Measurements from ENCODE around the gene PAK5.

DNA sequence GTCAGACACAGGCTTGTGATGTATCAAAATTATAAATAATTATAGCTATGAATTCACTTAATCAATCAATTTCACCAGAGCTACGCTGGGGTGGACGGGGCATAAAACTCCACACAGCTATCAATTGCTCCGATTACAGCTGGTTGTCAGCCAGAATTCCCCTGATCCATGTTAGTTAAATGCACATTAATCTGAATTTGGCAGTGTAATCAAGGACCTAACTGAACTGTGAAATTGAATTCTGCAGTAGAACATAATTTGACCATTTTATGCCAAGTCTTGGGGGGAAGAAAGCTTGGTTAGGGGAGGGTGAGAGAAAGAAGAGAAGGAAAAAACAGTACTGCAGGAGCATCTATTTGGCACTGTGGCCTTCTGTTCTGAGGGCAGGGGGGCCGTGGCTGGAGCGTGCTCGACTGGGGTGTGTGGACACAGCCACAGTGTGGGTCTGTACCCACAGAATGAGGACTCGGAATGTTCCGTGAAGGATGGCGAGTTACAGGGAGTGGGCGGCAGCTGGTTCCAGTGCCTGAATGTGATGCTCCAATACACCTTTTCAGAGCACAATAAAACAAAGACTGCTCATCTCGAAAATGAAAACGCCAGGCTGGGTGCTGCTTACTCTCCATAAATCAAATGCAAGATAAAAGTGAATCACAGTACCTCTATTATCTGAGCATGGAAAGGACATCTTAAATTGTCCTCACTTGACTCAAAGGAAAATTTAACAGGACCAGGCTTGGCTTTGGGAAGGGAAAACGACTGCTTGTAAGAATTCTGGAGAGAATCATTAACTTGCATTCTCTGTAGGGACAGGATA is 265.3 kb downstream of the PAK5 start:
- TF ChIP-seq, protein P1, sequence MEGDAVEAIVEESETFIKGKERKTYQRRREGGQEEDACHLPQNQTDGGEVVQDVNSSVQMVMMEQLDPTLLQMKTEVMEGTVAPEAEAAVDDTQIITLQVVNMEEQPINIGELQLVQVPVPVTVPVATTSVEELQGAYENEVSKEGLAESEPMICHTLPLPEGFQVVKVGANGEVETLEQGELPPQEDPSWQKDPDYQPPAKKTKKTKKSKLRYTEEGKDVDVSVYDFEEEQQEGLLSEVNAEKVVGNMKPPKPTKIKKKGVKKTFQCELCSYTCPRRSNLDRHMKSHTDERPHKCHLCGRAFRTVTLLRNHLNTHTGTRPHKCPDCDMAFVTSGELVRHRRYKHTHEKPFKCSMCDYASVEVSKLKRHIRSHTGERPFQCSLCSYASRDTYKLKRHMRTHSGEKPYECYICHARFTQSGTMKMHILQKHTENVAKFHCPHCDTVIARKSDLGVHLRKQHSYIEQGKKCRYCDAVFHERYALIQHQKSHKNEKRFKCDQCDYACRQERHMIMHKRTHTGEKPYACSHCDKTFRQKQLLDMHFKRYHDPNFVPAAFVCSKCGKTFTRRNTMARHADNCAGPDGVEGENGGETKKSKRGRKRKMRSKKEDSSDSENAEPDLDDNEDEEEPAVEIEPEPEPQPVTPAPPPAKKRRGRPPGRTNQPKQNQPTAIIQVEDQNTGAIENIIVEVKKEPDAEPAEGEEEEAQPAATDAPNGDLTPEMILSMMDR (conservative IDR thresholded peaks at IDR 0.05) = no peak
- TF ChIP-seq EZH2 (IDR thresholded peaks at IDR 0.05; ENCODE audit: low read depth) = no peak

All from PC-9 (cell line).